Common myeloid progenitor, CD34-positive (primary cell): ENCODE results near the gene CFAP206.

Source experiments
- CTCF ChIA-PET: fragments of 350-600 bp; sonication (Branson Sonifier 250); formaldehyde crosslinking; loops from one replicate; lab custom pipeline; 2021; ENCODE audit warnings: antibody characterized with exemption; lab: Charles Lee
- POLR2A ChIA-PET: fragments of 350-600 bp; sonication (Branson Sonifier 250); formaldehyde crosslinking; loops from one replicate; lab custom pipeline; 2021; ENCODE audit warnings: antibody characterized with exemption; lab: Charles Lee
- DNase-seq, 3 donors: peaks; one replicate each; pipeline versions ENCODE4 v3.0.0 to v3.0.0-alpha.2; 2013
- H3K27ac ChIP-seq, 2 experiments: 1 replicate in 1 of 2; 2 replicates in 1 of 2; pipeline ENCODE4 v1.7.0; 2013; ENCODE audit warnings: inconsistent platforms in 2 of 2, low read length in 2 of 2, mild to moderate bottlenecking in 2 of 2, low read depth in 1 of 2, moderate library complexity in 1 of 2; ENCODE audit not compliant: severe bottlenecking in 2 of 2, insufficient read depth in 1 of 2, poor library complexity in 1 of 2
- H3K27me3 ChIP-seq, 5 experiments: replicated peaks in 2 of 5; 1 replicate in 3 of 5; 2 replicates in 2 of 5; pipeline versions ENCODE4 v1.6.1 to v1.7.0; 2013; ENCODE audit warnings: low read length in 4 of 5, mild to moderate bottlenecking in 2 of 5, moderate library complexity in 2 of 5, inconsistent platforms in 1 of 5; ENCODE audit not compliant: insufficient read depth in 5 of 5, control insufficient read depth in 4 of 5
- H3K36me3 ChIP-seq, 4 experiments: 1 replicate in 2 of 4; 2 replicates in 2 of 4; pipeline versions ENCODE4 v1.6.1 to v1.7.0; 2013; ENCODE audit warnings: low read length in 3 of 4, control low read depth in 1 of 4, mild to moderate bottlenecking in 1 of 4; ENCODE audit not compliant: control insufficient read depth in 4 of 4, insufficient read depth in 4 of 4
- H3K4me1 ChIP-seq, 4 experiments: 1 replicate in 3 of 4; 2 replicates in 1 of 4; pipeline versions ENCODE4 v1.6.1 to v1.7.1; 2013; ENCODE audit warnings: low read length in 3 of 4, mild to moderate bottlenecking in 3 of 4, control low read depth in 1 of 4, inconsistent platforms in 1 of 4, moderate library complexity in 1 of 4; ENCODE audit not compliant: control insufficient read depth in 4 of 4, insufficient read depth in 4 of 4; ENCODE audit errors: control extremely low read depth in 1 of 4
- H3K4me3 ChIP-seq, 7 experiments: 1 replicate in 4 of 7; 2 replicates in 3 of 7; pipeline versions ENCODE4 v1.5.1 to v1.7.0; 2013; ENCODE audit warnings: mild to moderate bottlenecking in 7 of 7, low read length in 6 of 7, moderate library complexity in 6 of 7, inconsistent platforms in 2 of 7, low read depth in 2 of 7, control low read depth in 1 of 7; ENCODE audit not compliant: insufficient read depth in 4 of 7, control insufficient read depth in 1 of 7; ENCODE audit errors: extremely low read depth in 1 of 7
- H3K9me3 ChIP-seq, 5 experiments: 1 replicate in 4 of 5; 2 replicates in 1 of 5; pipeline versions ENCODE4 v1.6.1 to v1.7.1; 2013; ENCODE audit warnings: low read length in 4 of 5, mild to moderate bottlenecking in 2 of 5, inconsistent platforms in 1 of 5, low read depth in 1 of 5, moderate library complexity in 1 of 5; ENCODE audit not compliant: control insufficient read depth in 4 of 5, insufficient read depth in 2 of 5; ENCODE audit errors: control extremely low read depth in 1 of 5
- WGBS: methylation state at CpG from one replicate; pipeline ENCODE4 v1.1.5; 2013; ENCODE audit not compliant: insufficient coverage; 5-methylcytosine and 5-hydroxymethylcytosine counted together

Gene CFAP206

GRCh38 chr6:87395431-87395830, 12.3 kb upstream of the CFAP206 start:
- no peak overlapping the region for H3K27ac ChIP-seq
- no peak for DNase-seq
- POLR2A ChIA-PET = no interaction called here
- H3K36me3 ChIP-seq = no peaks in the 10 kb centered on the region
- no peaks in the 10 kb centered on the region for H3K4me1 ChIP-seq
- H3K9me3 ChIP-seq = no peaks in the 10 kb centered on the region
- H3K4me3 ChIP-seq = no peak overlapping the region
- CTCF ChIA-PET = no interaction called here
- no peaks in the 10 kb centered on the region for H3K27me3 ChIP-seq
- no CpG with 5 or more reads among the region's 2 CpGs for WGBS

- POLR2A ChIA-PET = no interaction called here
- CTCF ChIA-PET = interaction anchor here (1.5 to 2.0 kb wide), 2 partner anchors 8 to 257 kb away, joined by 6 read pairs; no protein-coding TSS in a partner anchor
- 58% methylated on average over 5 of the region's 10 CpGs for WGBS
Observed at GRCh38 chr6:87396595-87397392, 11.0 kb upstream of the CFAP206 start.

GRCh38 chr6:87397656-87398055, 10.1 kb upstream of the CFAP206 start:
- CTCF ChIA-PET = interaction anchor here (1.5 to 2.0 kb wide), 2 partner anchors 8 to 258 kb away, joined by 6 read pairs; no protein-coding TSS in a partner anchor
- no peak for DNase-seq
- 100% methylated on average over 1 of the region's 1 CpG for WGBS
- Histone ChIP-seq H3K9me3 (no peaks in the 10 kb centered on the region), H3K27me3 (no peaks in the 10 kb centered on the region), H3K36me3 (no peaks in the 10 kb centered on the region), H3K27ac (no peak overlapping the region), H3K4me3 (no peak overlapping the region), H3K4me1 (no peaks in the 10 kb centered on the region)
- POLR2A ChIA-PET = no interaction called here

More at GRCh38 chr6:87396595-87397392, 11.0 kb upstream of the CFAP206 start:
- H3K4me1 ChIP-seq = no peaks in the 10 kb centered on the region
- H3K36me3 ChIP-seq = no peaks in the 10 kb centered on the region
- H3K4me3 ChIP-seq = no peak overlapping the region
- no peaks in the 10 kb centered on the region for H3K27me3 ChIP-seq
- DNase-seq = peak; percentile 11 to 73 (median 56)
- H3K9me3 ChIP-seq = no peaks in the 10 kb centered on the region
- no peak overlapping the region for H3K27ac ChIP-seq

- POLR2A ChIA-PET = no interaction called here
- Histone ChIP-seq H3K9me3 (no peaks in the 10 kb centered on the region), H3K4me3 (no peak overlapping the region), H3K4me1 (no peaks in the 10 kb centered on the region), H3K36me3 (no peaks in the 10 kb centered on the region), H3K27ac (no peak overlapping the region), H3K27me3 (peaks cover 0 to 3% (median 0%) of the 10 kb centered on the region in 5 experiments)
- CTCF ChIA-PET = interaction anchor here (2.2 kb wide), 1 partner anchor 9 kb away, joined by 7 read pairs; no protein-coding TSS in a partner anchor
- no peak for DNase-seq
- WGBS = 100% methylated on average over 1 of the region's 3 CpGs
Observed at GRCh38 chr6:87401832-87402231, 5.9 kb upstream of the CFAP206 start.

GRCh38 chr6:87407561-87407900, 241 bp upstream of the CFAP206 start:
- H3K9me3 ChIP-seq = no peaks in the 10 kb centered on the region
- peaks cover 3 to 15% (median 6%) of the 10 kb centered on the region in 4 experiments for H3K4me1 ChIP-seq
- H3K27me3 ChIP-seq = peaks cover 0 to 3% (median 0%) of the 10 kb centered on the region in 5 experiments
- WGBS = 0% methylated on average over 9 of the region's 10 CpGs
- H3K27ac ChIP-seq = peak overlapping the region in 1 of 2 experiments; percentile 84
- ChIA-PET POLR2A (no interaction called here), CTCF (interaction anchor here (1.6 kb wide), 1 partner anchor 14 kb away, joined by 8 read pairs; no protein-coding TSS in a partner anchor)
- H3K4me3 ChIP-seq = peak overlapping the region in 6 of 7 experiments; percentile 70 to 97 (median 90)
- H3K36me3 ChIP-seq = no peaks in the 10 kb centered on the region
- peak in 1 of 3 donors; percentile 15 for DNase-seq

GRCh38 chr6:87408721-87409155, 966 bp downstream of the CFAP206 start:
- Histone ChIP-seq H3K27me3 (peaks cover 0 to 3% (median 0%) of the 10 kb centered on the region in 5 experiments), H3K4me1 (peaks cover 3 to 15% (median 6%) of the 10 kb centered on the region in 4 experiments), H3K27ac (peak overlapping the region; percentile 50 to 54), H3K4me3 (peak overlapping the region; percentile 75 to 97 (median 93)), H3K9me3 (no peaks in the 10 kb centered on the region), H3K36me3 (no peaks in the 10 kb centered on the region)
- ChIA-PET POLR2A (no interaction called here), CTCF (interaction anchor here (1.1 to 1.6 kb wide), 2 partner anchors 15 to 1463 kb away, joined by 3 to 8 read pairs; no protein-coding TSS in a partner anchor)
- DNase-seq = no peak
- WGBS = 7% methylated on average over 2 of the region's 5 CpGs

GRCh38 chr6:87419266-87419665, 11.5 kb downstream of the CFAP206 start:
- Histone ChIP-seq H3K4me3 (no peak overlapping the region), H3K4me1 (no peaks in the 10 kb centered on the region), H3K9me3 (peaks cover 0 to 2% (median 0%) of the 10 kb centered on the region in 5 experiments), H3K36me3 (no peaks in the 10 kb centered on the region), H3K27ac (no peak overlapping the region), H3K27me3 (no peaks in the 10 kb centered on the region)
- WGBS = no CpG with 5 or more reads among the region's 2 CpGs
- POLR2A ChIA-PET = no interaction called here
- DNase-seq = no peak
- CTCF ChIA-PET = interaction anchor here (1.5 kb wide), 1 partner anchor 9 kb away, joined by 5 read pairs; no protein-coding TSS in a partner anchor
